Upper lobe of left lung (tissue), 4 donors: Measurements from ENCODE around the gene TIGD3.

Experiments used
- CTCF ChIP-seq, 6 experiments: fragments of 450-650 bp in 4 of 6; fragments of 200-600 bp in 2 of 6; sonication (generic) in 2 of 6; IDR thresholded peaks; one replicate each; pipeline ENCODE4 v1.5.1; 2016 to 2019; ENCODE audit warnings: antibody characterized with exemption in 6 of 6
- EP300 ChIP-seq, 4 donors: sonication (generic); formaldehyde crosslinking; IDR thresholded peaks; one replicate each; pipeline ENCODE4 v1.5.1; 2017; ENCODE audit warnings: antibody characterized with exemption in 4 of 4, control low read depth in 2 of 4
- POLR2A ChIP-seq, 4 donors: fragments of 450-650 bp; IDR thresholded peaks; one replicate each; pipeline ENCODE4 v1.5.1; 2016 to 2017; ENCODE audit warnings: antibody characterized with exemption in 4 of 4, mild to moderate bottlenecking in 2 of 4
- POLR2AphosphoS5 ChIP-seq, 2 donors: sonication (generic); formaldehyde crosslinking; IDR thresholded peaks; one replicate each; pipeline ENCODE4 v1.5.1; 2017; ENCODE audit warnings: antibody characterized with exemption in 2 of 2

- TF ChIP-seq CTCF (IDR thresholded peaks at IDR 0.05) (no peak), POLR2A (IDR thresholded peaks at IDR 0.05) (no peak), POLR2AphosphoS5 (IDR thresholded peaks at IDR 0.05) (no peak), EP300 (IDR thresholded peaks at IDR 0.05) (no peak)
These were observed 39.6 kb downstream of the TIGD3 start for GRCh38 chr11:65394125-65394536.
